Nephron progenitor cell (in vitro differentiated cells): ENCODE measurements around the gene PLLP.

Experiments
- DNase-seq: peaks from one replicate; pipeline ENCODE4 v3.0.0; 2021
- H3K27ac Mint-ChIP-seq: 2 replicates; pipeline ENCODE4 v1.8.0; 2021; ENCODE audit warnings: mild to moderate bottlenecking, moderate library complexity, mixed read lengths
- H3K27me3 Mint-ChIP-seq: 2 replicates; pipeline ENCODE4 v1.8.0; 2021; ENCODE audit warnings: mild to moderate bottlenecking, low read depth, mixed read lengths; ENCODE audit not compliant: poor library complexity
- H3K36me3 Mint-ChIP-seq: 2 replicates; pipeline ENCODE4 v1.8.0; 2021; ENCODE audit warnings: low read depth, mixed read lengths
- H3K4me1 Mint-ChIP-seq: 2 replicates; pipeline ENCODE4 v1.8.0; 2021; ENCODE audit warnings: mixed read lengths
- H3K4me3 Mint-ChIP-seq: 2 replicates; pipeline ENCODE4 v1.8.0; 2021; ENCODE audit warnings: mild to moderate bottlenecking, moderate library complexity, mixed read lengths
- H3K9me3 Mint-ChIP-seq: 2 replicates; pipeline ENCODE4 v1.8.0; 2021; ENCODE audit warnings: mild to moderate bottlenecking, moderate library complexity, mixed read lengths
- TF ChIP-seq, protein P1 (sequence below): fragments of 200-600 bp; sonication (generic); IDR thresholded peaks from 2 replicates; pipeline ENCODE4 v1.5.0; 2021; ENCODE audit warnings: antibody characterized with exemption

The PLLP gene

DNA sequence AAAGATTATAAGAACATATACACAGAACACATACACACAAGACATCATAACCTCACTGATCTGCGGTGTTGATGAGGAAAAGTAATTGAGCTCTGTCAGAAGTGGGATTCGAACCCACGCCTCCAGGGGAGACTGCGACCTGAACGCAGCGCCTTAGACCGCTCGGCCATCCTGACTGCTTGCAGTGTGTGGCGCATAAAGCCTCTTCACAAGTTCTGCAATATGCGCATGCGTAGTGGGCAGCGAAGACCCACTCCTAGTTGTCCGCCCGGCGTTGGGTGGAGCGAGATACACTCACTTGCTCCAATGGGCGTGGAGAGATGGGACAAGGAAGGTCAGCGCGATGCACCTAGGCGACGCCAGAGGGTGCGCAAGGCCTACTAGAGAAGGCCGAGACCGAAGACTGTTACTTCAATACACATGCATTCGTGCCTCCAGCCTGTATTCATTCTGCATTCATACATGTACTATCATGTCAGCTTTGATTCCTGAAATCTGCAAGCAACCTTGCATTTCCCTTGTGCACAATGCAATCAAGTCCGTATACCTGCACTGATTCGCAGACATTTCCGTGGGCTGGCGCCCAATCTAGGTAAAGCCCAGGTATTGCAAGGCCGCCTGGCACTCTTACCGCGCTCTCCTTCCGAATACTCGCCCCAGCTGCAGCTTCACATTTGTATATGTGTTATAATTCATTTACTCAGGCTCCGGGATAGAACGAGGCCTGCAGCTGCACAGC, 16.1 kb upstream of the PLLP start:
- Mint-ChIP-seq H3K36me3 (no peaks in the 10 kb centered on the region), H3K27me3 (peaks cover 18% of the 10 kb centered on the region), H3K4me3 (no peak overlapping the region), H3K27ac (no peak overlapping the region), H3K9me3 (peaks cover 6% of the 10 kb centered on the region), H3K4me1 (no peaks in the 10 kb centered on the region)
- TF ChIP-seq, protein P1, sequence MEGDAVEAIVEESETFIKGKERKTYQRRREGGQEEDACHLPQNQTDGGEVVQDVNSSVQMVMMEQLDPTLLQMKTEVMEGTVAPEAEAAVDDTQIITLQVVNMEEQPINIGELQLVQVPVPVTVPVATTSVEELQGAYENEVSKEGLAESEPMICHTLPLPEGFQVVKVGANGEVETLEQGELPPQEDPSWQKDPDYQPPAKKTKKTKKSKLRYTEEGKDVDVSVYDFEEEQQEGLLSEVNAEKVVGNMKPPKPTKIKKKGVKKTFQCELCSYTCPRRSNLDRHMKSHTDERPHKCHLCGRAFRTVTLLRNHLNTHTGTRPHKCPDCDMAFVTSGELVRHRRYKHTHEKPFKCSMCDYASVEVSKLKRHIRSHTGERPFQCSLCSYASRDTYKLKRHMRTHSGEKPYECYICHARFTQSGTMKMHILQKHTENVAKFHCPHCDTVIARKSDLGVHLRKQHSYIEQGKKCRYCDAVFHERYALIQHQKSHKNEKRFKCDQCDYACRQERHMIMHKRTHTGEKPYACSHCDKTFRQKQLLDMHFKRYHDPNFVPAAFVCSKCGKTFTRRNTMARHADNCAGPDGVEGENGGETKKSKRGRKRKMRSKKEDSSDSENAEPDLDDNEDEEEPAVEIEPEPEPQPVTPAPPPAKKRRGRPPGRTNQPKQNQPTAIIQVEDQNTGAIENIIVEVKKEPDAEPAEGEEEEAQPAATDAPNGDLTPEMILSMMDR: peak; percentile 96
- DNase-seq: peak; percentile 98

- no peak overlapping the region for H3K4me3 Mint-ChIP-seq
- H3K27me3 Mint-ChIP-seq: peaks cover 21% of the 10 kb centered on the region
- no peaks in the 10 kb centered on the region for H3K36me3 Mint-ChIP-seq
- no peak overlapping the region for H3K27ac Mint-ChIP-seq
- TF ChIP-seq, protein P1: peak; percentile 20
- H3K9me3 Mint-ChIP-seq: peaks cover 6% of the 10 kb centered on the region
- peak; percentile 87 for DNase-seq
- no peaks in the 10 kb centered on the region for H3K4me1 Mint-ChIP-seq
These were observed 15.4 kb upstream of the PLLP start for GRCh38 chr16:57299719-57300386.

- no peak overlapping the region for H3K27ac Mint-ChIP-seq
- peak; percentile 65 for DNase-seq
These were observed 14.7 kb upstream of the PLLP start for GRCh38 chr16:57299009-57299718.

GRCh38 chr16:57297856-57298255, 13.4 kb upstream of the PLLP start:
- Mint-ChIP-seq H3K4me3 (peak overlapping the region; percentile 32), H3K36me3 (no peaks in the 10 kb centered on the region), H3K27me3 (peaks cover 14% of the 10 kb centered on the region), H3K9me3 (peaks cover 6% of the 10 kb centered on the region), H3K27ac (no peak overlapping the region), H3K4me1 (no peaks in the 10 kb centered on the region)
- TF ChIP-seq, protein P1: no peak
- no peak for DNase-seq

More at GRCh38 chr16:57299009-57299718, 14.7 kb upstream of the PLLP start:
- TF ChIP-seq, protein P1: no peak
- peaks cover 6% of the 10 kb centered on the region for H3K9me3 Mint-ChIP-seq
- H3K4me3 Mint-ChIP-seq: no peak overlapping the region
- H3K36me3 Mint-ChIP-seq: no peaks in the 10 kb centered on the region
- H3K27me3 Mint-ChIP-seq: peaks cover 21% of the 10 kb centered on the region
- no peaks in the 10 kb centered on the region for H3K4me1 Mint-ChIP-seq

GRCh38 chr16:57289391-57290257, 5.2 kb upstream of the PLLP start:
- TF ChIP-seq, protein P1: no peak
- Mint-ChIP-seq H3K36me3 (no peaks in the 10 kb centered on the region), H3K27me3 (peaks cover 35% of the 10 kb centered on the region), H3K4me3 (peak overlapping the region; percentile 42), H3K9me3 (peaks cover 4% of the 10 kb centered on the region), H3K4me1 (peaks cover 14% of the 10 kb centered on the region), H3K27ac (peak overlapping the region; percentile 45)
- no peak for DNase-seq
